HepG2 (cell line): Measurements from ENCODE around the gene CBLN3. TPM values are rescaled to one million over a fixed set of nuclear protein-coding genes. Genes with fewer than 3 reads are reported as not detected.

Experiments
- BORCS8-MEF2B ChIP-seq: sonication (generic); formaldehyde crosslinking; IDR thresholded peaks from 2 replicates; pipeline ENCODE4 v1.8.0; 2022; ENCODE audit warnings: mild to moderate bottlenecking, missing genetic modification reagents
- CENPBD1 ChIP-seq: sonication (generic); formaldehyde crosslinking; IDR thresholded peaks from 2 replicates; pipeline ENCODE4 v1.8.0; 2022; ENCODE audit warnings: missing genetic modification reagents, low read depth, mild to moderate bottlenecking, borderline replicate concordance
- GTF3A ChIP-seq: sonication (generic); formaldehyde crosslinking; conservative IDR thresholded peaks from 2 replicates; pipeline ENCODE4 v1.4.0; 2020; ENCODE audit warnings: mild to moderate bottlenecking, missing genetic modification reagents
- KAT8 ChIP-seq: IDR thresholded peaks from 2 replicates; pipeline ENCODE4 v1.6.1; 2016; ENCODE audit warnings: missing genetic modification reagents, missing compliant biosample characterization
- MYPOP ChIP-seq: sonication (generic); formaldehyde crosslinking; IDR thresholded peaks from 2 replicates; pipeline ENCODE4 v1.8.1; 2023; ENCODE audit warnings: mild to moderate bottlenecking, moderate library complexity, missing genetic modification reagents
- NAIF1 ChIP-seq: sonication (generic); formaldehyde crosslinking; IDR thresholded peaks from 2 replicates; pipeline ENCODE4 v1.5.0; 2020; ENCODE audit warnings: mild to moderate bottlenecking, missing genetic modification reagents, borderline replicate concordance
- PTBP1 ChIP-seq: fragments of 200-400 bp; formaldehyde crosslinking; IDR thresholded peaks from 2 replicates; pipeline ENCODE4 v1.6.1; 2018; ENCODE audit warnings: low read length, low read depth; ENCODE audit not compliant: poor library complexity, severe bottlenecking
- STAG1 ChIP-seq: sonication (generic); formaldehyde crosslinking; IDR thresholded peaks from 2 replicates; pipeline ENCODE4 v1.4.0; 2020; ENCODE audit warnings: missing genetic modification reagents
- TCF12 ChIP-seq, 2 experiments: fragments of 450-650 bp in 1 of 2; sonication (generic) in 1 of 2; formaldehyde crosslinking in 1 of 2; IDR thresholded peaks; 2 replicates each; pipeline versions ENCODE4 v1.6.1 to v1.8.0; 2017 to 2022; ENCODE audit warnings: antibody characterized with exemption in 1 of 2, mild to moderate bottlenecking in 1 of 2, missing genetic modification reagents in 1 of 2, moderate library complexity in 1 of 2
- ZMYM3 ChIP-seq: sonication (generic); formaldehyde crosslinking; IDR thresholded peaks from 2 replicates; pipeline ENCODE4 v1.5.1; 2020; ENCODE audit warnings: mild to moderate bottlenecking, missing genetic modification reagents
- ZNF20 ChIP-seq: sonication (generic); formaldehyde crosslinking; IDR thresholded peaks from 2 replicates; pipeline ENCODE4 v1.4.0; 2020; ENCODE audit warnings: mild to moderate bottlenecking, moderate library complexity, missing genetic modification reagents
- ZNF44 ChIP-seq: sonication (generic); formaldehyde crosslinking; IDR thresholded peaks from 2 replicates; pipeline ENCODE4 v1.5.1; 2020; ENCODE audit warnings: mild to moderate bottlenecking, missing genetic modification reagents
- ZNF687 ChIP-seq: sonication (generic); formaldehyde crosslinking; IDR thresholded peaks from 2 replicates; pipeline ENCODE4 v1.5.1; 2020; ENCODE audit warnings: mild to moderate bottlenecking, missing genetic modification reagents, moderate library complexity
- ZSCAN21 ChIP-seq: sonication (generic); formaldehyde crosslinking; IDR thresholded peaks from 2 replicates; pipeline ENCODE4 v1.8.0; 2022; ENCODE audit warnings: mild to moderate bottlenecking, missing genetic modification reagents, moderate library complexity, borderline replicate concordance
- polyA plus RNA-seq, 8 experiments: library from polyadenylated mRNA; depleted of rRNA in 3 of 8; stranded (reverse) in 7 of 8; unstranded in 1 of 8; fragments of >200 nt; fragmentation: Illumina TruSeq in 4 of 8; extraction: Trizol in 4 of 8; gene quantifications; 2 replicates each; pipeline versions ENCODE4 v1.2.1 to v1.2.3, GENCODE V29; 2011 to 2016; ENCODE audit warnings: low read depth in 4 of 8, missing spikeins in 1 of 8, mixed read lengths in 1 of 8; ENCODE audit not compliant: insufficient read depth in 1 of 8
- total RNA-seq, 5 experiments: library from RNA; depleted of rRNA; stranded (reverse); fragments of >200 nt; fragmentation: Illumina TruSeq; extraction: Trizol; gene quantifications; 2 replicates each; pipeline ENCODE4 v1.2.3, GENCODE V29; 2016; ENCODE audit warnings: low read depth in 1 of 5
- TF ChIP-seq, protein P1 (sequence below): sonication (generic); formaldehyde crosslinking; IDR thresholded peaks from 2 replicates; pipeline ENCODE4 v1.4.0; 2020; ENCODE audit warnings: missing genetic modification reagents
- TF ChIP-seq, protein P2 (sequence below): sonication (generic); formaldehyde crosslinking; IDR thresholded peaks from 2 replicates; pipeline ENCODE4 v1.9.0; 2022; ENCODE audit warnings: low read depth, missing genetic modification reagents
- TF ChIP-seq, protein P3 (sequence below): sonication (generic); formaldehyde crosslinking; IDR thresholded peaks from 2 replicates; pipeline ENCODE4 v1.8.1; 2023; ENCODE audit warnings: mild to moderate bottlenecking, inconsistent platforms, moderate library complexity, missing genetic modification reagents, borderline replicate concordance

CBLN3 gene
- total and polyA plus RNA-seq, 2 of the 13 experiments (the other 11 are each of a cell fraction or from before 2014, with no cell fraction given), result 0.66 to 0.98 TPM

- TF ChIP-seq, protein P1, sequence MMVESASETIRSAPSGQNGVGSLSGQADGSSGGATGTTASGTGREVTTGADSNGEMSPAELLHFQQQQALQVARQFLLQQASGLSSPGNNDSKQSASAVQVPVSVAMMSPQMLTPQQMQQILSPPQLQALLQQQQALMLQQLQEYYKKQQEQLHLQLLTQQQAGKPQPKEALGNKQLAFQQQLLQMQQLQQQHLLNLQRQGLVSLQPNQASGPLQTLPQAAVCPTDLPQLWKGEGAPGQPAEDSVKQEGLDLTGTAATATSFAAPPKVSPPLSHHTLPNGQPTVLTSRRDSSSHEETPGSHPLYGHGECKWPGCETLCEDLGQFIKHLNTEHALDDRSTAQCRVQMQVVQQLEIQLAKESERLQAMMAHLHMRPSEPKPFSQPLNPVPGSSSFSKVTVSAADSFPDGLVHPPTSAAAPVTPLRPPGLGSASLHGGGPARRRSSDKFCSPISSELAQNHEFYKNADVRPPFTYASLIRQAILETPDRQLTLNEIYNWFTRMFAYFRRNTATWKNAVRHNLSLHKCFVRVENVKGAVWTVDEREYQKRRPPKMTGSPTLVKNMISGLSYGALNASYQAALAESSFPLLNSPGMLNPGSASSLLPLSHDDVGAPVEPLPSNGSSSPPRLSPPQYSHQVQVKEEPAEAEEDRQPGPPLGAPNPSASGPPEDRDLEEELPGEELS, result no peak
- no peak for TF ChIP-seq ZMYM3
- peak; percentile 70; the same call in 1 of the 2 replicates for TF ChIP-seq ZSCAN21 (CRISPR knock-in tag)
- no peak for TF ChIP-seq TCF12 (IDR thresholded peaks at IDR 0.05)
- TF ChIP-seq TCF12 (CRISPR knock-in tag; IDR thresholded peaks at IDR 0.05), result no peak
- TF ChIP-seq ZNF20 (CRISPR knock-in tag), result no peak
- no peak for TF ChIP-seq KAT8
- TF ChIP-seq CENPBD1, result no peak
- TF ChIP-seq STAG1 (CRISPR knock-in tag), result no peak
- TF ChIP-seq ZNF44 (CRISPR knock-in tag), result no peak
- no peak; the same call in 1 of the 2 replicates for TF ChIP-seq BORCS8-MEF2B (CRISPR knock-in tag)
- TF ChIP-seq, protein P2, sequence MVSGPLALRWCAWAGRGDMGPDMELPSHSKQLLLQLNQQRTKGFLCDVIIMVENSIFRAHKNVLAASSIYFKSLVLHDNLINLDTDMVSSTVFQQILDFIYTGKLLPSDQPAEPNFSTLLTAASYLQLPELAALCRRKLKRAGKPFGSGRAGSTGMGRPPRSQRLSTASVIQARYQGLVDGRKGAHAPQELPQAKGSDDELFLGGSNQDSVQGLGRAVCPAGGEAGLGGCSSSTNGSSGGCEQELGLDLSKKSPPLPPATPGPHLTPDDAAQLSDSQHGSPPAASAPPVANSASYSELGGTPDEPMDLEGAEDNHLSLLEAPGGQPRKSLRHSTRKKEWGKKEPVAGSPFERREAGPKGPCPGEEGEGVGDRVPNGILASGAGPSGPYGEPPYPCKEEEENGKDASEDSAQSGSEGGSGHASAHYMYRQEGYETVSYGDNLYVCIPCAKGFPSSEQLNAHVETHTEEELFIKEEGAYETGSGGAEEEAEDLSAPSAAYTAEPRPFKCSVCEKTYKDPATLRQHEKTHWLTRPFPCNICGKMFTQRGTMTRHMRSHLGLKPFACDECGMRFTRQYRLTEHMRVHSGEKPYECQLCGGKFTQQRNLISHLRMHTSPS (CRISPR knock-in tag), result peak; percentile 34; the same call in 1 of the 2 replicates
- TF ChIP-seq MYPOP (CRISPR knock-in tag), result no peak
- peak; percentile 54 for TF ChIP-seq ZNF687
- peak; percentile 58 for TF ChIP-seq PTBP1
- TF ChIP-seq, protein P3, sequence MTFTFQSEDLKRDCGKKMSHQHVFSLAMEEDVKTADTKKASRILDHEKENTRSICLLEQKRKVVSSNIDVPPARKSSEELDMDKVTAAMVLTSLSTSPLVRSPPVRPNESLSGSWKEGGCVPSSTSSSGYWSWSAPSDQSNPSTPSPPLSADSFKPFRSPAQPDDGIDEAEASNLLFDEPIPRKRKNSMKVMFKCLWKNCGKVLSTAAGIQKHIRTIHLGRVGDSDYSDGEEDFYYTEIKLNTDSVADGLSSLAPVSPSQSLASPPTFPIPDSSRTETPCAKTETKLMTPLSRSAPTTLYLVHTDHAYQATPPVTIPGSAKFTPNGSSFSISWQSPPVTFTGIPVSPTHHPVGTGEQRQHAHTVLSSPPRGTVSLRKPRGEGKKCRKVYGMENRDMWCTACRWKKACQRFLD (CRISPR knock-in tag), result no peak
- TF ChIP-seq GTF3A (CRISPR knock-in tag), result no peak; the same call in 1 of the 2 replicates
- no peak for TF ChIP-seq NAIF1
Observed at GRCh38 chr14:24437020-24437735, 7.7 kb upstream of the CBLN3 start (continued).
